Activated CD8-positive, alpha-beta T cell treated with anti-CD3 and anti-CD28 coated beads for 36 hours (primary cell): ENCODE results near the gene SGPP1. TPM values are rescaled to one million over a fixed set of nuclear protein-coding genes. Genes with fewer than 3 reads are reported as not detected.
A peak's percentile ranks its signal among the peaks of the same experiment; 100 is the strongest.

ENCODE experiments used
- ATAC-seq: fragments of 200-7000 bp; cut with Tn5 transposase; one replicate; pipeline ENCODE4 v1.10.0; 2021; ENCODE audit warnings: mild to moderate bottlenecking, moderate library complexity
- CTCF ChIA-PET: fragments of 350-600 bp; sonication (Branson Sonifier 250); formaldehyde crosslinking; loops from one replicate; lab custom pipeline; 2021; ENCODE audit warnings: antibody characterized with exemption; lab: Charles Lee
- POLR2A ChIA-PET: fragments of 350-600 bp; sonication (Branson Sonifier 250); formaldehyde crosslinking; loops from one replicate; lab custom pipeline; 2021; ENCODE audit warnings: antibody characterized with exemption; lab: Charles Lee
- DNase-seq: peaks from one replicate; pipeline ENCODE4 v3.0.0-alpha.2; 2020
- H3K27ac Mint-ChIP-seq: one replicate; pipeline ENCODE4 v1.8.0; 2021; ENCODE audit warnings: mild to moderate bottlenecking, mixed read lengths
- H3K27me3 Mint-ChIP-seq: one replicate; pipeline ENCODE4 v1.8.0; 2021; ENCODE audit warnings: mixed read lengths
- H3K36me3 Mint-ChIP-seq: one replicate; pipeline ENCODE4 v1.8.0; 2021; ENCODE audit warnings: low read depth, mixed read lengths
- H3K4me1 Mint-ChIP-seq: one replicate; pipeline ENCODE4 v1.8.0; 2021; ENCODE audit warnings: low read depth, mixed read lengths
- H3K4me3 Mint-ChIP-seq: one replicate; pipeline ENCODE4 v1.8.0; 2021; ENCODE audit warnings: mild to moderate bottlenecking, moderate library complexity, mixed read lengths
- H3K9me3 Mint-ChIP-seq: one replicate; pipeline ENCODE4 v1.8.0; 2021; ENCODE audit warnings: mixed read lengths
- intact Hi-C: fragments of 100-400 bp; cut with micrococcal nuclease; formaldehyde crosslinking; loops from one replicate; pipeline ENCODE4 v1.10.0; 2022
- total RNA-seq, 2 experiments: library from RNA; stranded (reverse); gene quantifications; one replicate each; pipeline ENCODE4 v1.2.3, GENCODE V29; 2021
- TF ChIP-seq, protein P1 (sequence below): fragments of 200-600 bp; IDR thresholded peaks from one replicate; pipeline ENCODE4 v1.8.0; 2022; ENCODE audit warnings: antibody characterized with exemption, mild to moderate bottlenecking

Gene SGPP1
- total RNA-seq, result 10 to 100 TPM; 10.5 to 10.9 TPM

DNA sequence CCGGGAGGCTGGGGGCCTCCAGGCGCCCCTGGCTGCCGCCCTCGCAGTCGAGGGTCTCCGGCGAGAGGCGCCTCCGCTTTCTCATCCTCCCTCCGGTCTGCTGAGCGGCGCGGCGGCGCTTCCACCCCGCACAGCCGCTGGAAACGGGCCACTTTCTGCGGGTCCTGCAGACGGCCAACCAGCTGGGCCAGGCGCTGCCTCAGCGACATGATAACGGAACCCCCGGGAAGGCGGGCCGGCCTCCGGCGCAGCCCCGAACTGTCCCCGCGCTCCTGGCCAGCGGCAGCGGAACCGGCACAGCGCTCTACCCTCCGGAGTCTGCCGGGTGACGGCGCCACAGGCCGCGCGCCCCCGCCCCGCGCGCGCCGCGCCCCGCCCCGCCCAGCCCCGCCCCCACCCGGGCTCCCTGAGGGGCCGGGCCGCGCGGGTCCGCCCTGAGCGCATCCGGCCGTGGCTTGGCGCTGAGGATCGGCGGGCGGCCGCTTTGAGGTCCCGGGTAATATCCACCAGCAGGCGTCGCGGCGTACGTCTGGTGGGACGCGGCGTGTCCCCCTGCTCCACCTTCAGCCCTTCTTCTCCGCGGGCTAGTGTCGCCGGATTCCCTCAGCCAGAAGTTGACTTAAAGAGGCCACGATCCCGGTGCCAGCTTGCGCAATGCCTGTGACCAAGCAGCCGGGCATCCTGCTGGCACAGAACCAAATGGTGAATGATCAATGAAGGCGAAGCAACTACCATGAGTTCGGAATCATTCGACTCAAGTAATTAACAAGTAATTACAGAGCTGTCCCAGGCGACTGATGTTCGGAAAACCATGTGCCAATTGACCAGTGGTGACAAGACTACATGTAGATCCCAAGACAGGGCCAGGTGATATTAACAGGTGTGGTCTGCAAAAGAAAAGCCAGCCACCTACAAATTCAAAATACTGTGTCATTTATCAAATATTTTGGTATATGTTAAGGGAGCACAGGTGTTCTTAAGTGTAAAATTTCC lies at the start of gene SGPP1:
TSS of gene SGPP1 (minus strand) at position 330 of the 993 bp plus-strand sequence. CDS start at position 209, 121 bp downstream.
- H3K27me3 Mint-ChIP-seq, result no peaks in the 10 kb centered on the region
- H3K27ac Mint-ChIP-seq, result peak within 1 kb of the TSS; percentile 94
- CTCF ChIA-PET, result interaction anchor here (0.6 to 1.4 kb wide), 6 partner anchors 9 to 575 kb away, joined by 3 to 5 read pairs (median 4); no protein-coding TSS in a partner anchor
- no peaks in the 10 kb centered on the region for H3K9me3 Mint-ChIP-seq
- ATAC-seq, result peak; percentile 95
- peak within 1 kb of the TSS; percentile 100 for H3K4me3 Mint-ChIP-seq
- intact Hi-C loops, result loop anchor here (5.0 kb wide), 1 partner anchor 86 kb away; the partner anchor contains the start of gene WDR89
- H3K36me3 Mint-ChIP-seq, result peaks cover 4% of the 10 kb centered on the region
- TF ChIP-seq, protein P1, sequence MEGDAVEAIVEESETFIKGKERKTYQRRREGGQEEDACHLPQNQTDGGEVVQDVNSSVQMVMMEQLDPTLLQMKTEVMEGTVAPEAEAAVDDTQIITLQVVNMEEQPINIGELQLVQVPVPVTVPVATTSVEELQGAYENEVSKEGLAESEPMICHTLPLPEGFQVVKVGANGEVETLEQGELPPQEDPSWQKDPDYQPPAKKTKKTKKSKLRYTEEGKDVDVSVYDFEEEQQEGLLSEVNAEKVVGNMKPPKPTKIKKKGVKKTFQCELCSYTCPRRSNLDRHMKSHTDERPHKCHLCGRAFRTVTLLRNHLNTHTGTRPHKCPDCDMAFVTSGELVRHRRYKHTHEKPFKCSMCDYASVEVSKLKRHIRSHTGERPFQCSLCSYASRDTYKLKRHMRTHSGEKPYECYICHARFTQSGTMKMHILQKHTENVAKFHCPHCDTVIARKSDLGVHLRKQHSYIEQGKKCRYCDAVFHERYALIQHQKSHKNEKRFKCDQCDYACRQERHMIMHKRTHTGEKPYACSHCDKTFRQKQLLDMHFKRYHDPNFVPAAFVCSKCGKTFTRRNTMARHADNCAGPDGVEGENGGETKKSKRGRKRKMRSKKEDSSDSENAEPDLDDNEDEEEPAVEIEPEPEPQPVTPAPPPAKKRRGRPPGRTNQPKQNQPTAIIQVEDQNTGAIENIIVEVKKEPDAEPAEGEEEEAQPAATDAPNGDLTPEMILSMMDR, result no peak
- POLR2A ChIA-PET, result interaction anchor here (1.0 kb wide), 1 partner anchor 251 kb away, joined by 3 read pairs; no protein-coding TSS in a partner anchor
- DNase-seq, result peak; percentile 85
- peaks cover 26% of the 10 kb centered on the region for H3K4me1 Mint-ChIP-seq

DNA sequence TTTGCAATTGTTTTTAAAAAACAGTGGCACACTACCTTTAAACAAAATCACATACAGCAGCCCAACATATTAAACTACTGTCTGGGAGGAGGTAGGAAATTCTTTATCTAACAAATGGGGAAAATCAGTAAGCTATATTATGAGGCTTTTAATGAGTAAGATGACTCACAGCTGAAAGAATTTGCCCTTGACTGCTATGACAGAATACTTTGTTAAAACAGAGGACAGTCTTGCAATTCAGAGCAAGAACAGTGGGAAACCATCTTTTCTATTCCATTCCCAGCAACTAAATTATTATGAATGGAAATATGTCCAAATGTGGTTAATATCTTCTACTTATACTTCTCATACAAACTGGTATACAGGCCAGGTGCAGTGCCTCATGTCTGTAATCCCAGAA lies 49.2 kb upstream of the SGPP1 start:
- POLR2A ChIA-PET, result no interaction called here
- CTCF ChIA-PET, result interaction anchor here (1.1 kb wide), 1 partner anchor 527 kb away, joined by 4 read pairs; no protein-coding TSS in a partner anchor
- intact Hi-C loops, result no loop called here

DNA sequence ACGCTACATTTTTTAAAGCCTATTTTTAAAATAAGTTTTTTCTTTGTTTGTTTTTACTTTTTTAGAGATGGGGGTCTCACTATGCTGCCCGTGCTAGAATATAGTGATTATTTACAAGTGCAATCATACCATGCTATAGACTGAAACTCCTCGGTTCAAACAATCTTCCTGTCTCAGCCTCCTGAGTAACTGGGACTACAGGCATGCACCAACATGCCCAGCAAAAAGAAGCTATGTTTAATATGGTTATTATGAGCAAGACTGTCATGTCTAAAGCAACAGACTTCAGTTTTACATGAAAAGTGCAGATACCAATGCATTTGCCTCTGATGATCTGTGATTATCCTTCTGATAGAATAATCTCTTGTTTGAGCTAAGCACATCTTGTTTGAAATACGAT lies 45.6 kb upstream of the SGPP1 start:
- Mint-ChIP-seq H3K36me3 (no peaks in the 10 kb centered on the region), H3K27me3 (no peaks in the 10 kb centered on the region), H3K4me3 (no peak overlapping the region), H3K4me1 (peaks cover 2% of the 10 kb centered on the region), H3K27ac (no peak overlapping the region), H3K9me3 (no peaks in the 10 kb centered on the region)
- ChIA-PET POLR2A (no interaction called here), CTCF (interaction anchor here (1.9 kb wide), 1 partner anchor 384 kb away, joined by 4 read pairs; no protein-coding TSS in a partner anchor)
- intact Hi-C loops, result loop anchor here (5.0 kb wide), 1 partner anchor 386 kb away; no protein-coding TSS in a partner anchor
- DNase-seq (no peak), ATAC-seq (no peak)
- TF ChIP-seq, protein P1, result no peak

More for the DNA sequence above, 49.2 kb upstream of the SGPP1 start:
- Mint-ChIP-seq H3K27me3 (no peaks in the 10 kb centered on the region), H3K4me1 (no peaks in the 10 kb centered on the region), H3K9me3 (no peaks in the 10 kb centered on the region), H3K27ac (no peak overlapping the region), H3K4me3 (no peak overlapping the region), H3K36me3 (no peaks in the 10 kb centered on the region)
- ATAC-seq (no peak), DNase-seq (no peak)
- TF ChIP-seq, protein P1, result no peak

GRCh38 chr14:63770187-63770807 lies 42.4 kb upstream of the SGPP1 start:
- no peaks in the 10 kb centered on the region for H3K27me3 Mint-ChIP-seq
- H3K27ac Mint-ChIP-seq, result no peak overlapping the region
- H3K36me3 Mint-ChIP-seq, result no peaks in the 10 kb centered on the region
- H3K9me3 Mint-ChIP-seq, result no peaks in the 10 kb centered on the region
- DNase-seq (peak; percentile 74), ATAC-seq (peak; percentile 79)
- peaks cover 2% of the 10 kb centered on the region for H3K4me1 Mint-ChIP-seq
- no peak overlapping the region for H3K4me3 Mint-ChIP-seq
- TF ChIP-seq, protein P1, result peak; percentile 58
- ChIA-PET CTCF (interaction anchor here (0.7 to 3.6 kb wide), 31 partner anchors 9 to 382 kb away, joined by 3 to 28 read pairs (median 4); partner anchors contain the start of gene WDR89), POLR2A (interaction anchor here (0.6 to 1.1 kb wide), 3 partner anchors 129 to 1043 kb away, joined by 3 to 4 read pairs (median 3); no protein-coding TSS in a partner anchor)
- intact Hi-C loops, result loop anchor here (5.0 kb wide), 1 partner anchor 383 kb away; no protein-coding TSS in a partner anchor
